Thoracic aorta (tissue), 2 donors: ENCODE data around the gene BEND2. TPM values are rescaled to one million over a fixed set of nuclear protein-coding genes. Genes with fewer than 3 reads are reported as not detected.

Experiments used
- ATAC-seq: fragments of 150-250 bp; one replicate; pipeline ENCODE4 v1.8.0; 2017; ENCODE audit warnings: low read depth; ENCODE audit not compliant: insufficient number of reproducible peaks, low FRiP score
- DNase-seq: peaks from one replicate; pipeline ENCODE4 v3.0.0-alpha.2; 2020; ENCODE audit warnings: low spot score
- H3K27ac ChIP-seq, 2 donors: fragments of 200-600 bp; sonication (generic); 1 replicate in 1 of 2; 2 replicates in 1 of 2; pipeline ENCODE4 v1.5.1; 2016; ENCODE audit warnings: mild to moderate bottlenecking in 2 of 2, moderate library complexity in 2 of 2
- H3K27me3 ChIP-seq: fragments of 200-600 bp; sonication (generic); replicated peaks from 2 replicates; pipeline ENCODE4 v1.6.0; 2016; ENCODE audit warnings: mild to moderate bottlenecking; ENCODE audit not compliant: insufficient read depth
- H3K36me3 ChIP-seq: fragments of 200-600 bp; sonication (generic); one replicate; pipeline ENCODE4 v1.5.1; 2016
- H3K4me1 ChIP-seq, 2 donors: fragments of 200-600 bp; sonication (generic); 1 replicate in 1 of 2; 2 replicates in 1 of 2; pipeline versions ENCODE4 v1.5.1 to v1.6.0; 2016; ENCODE audit warnings: low read depth in 2 of 2, mild to moderate bottlenecking in 1 of 2; ENCODE audit not compliant: control insufficient read depth in 1 of 2
- H3K4me3 ChIP-seq: fragments of 200-600 bp; sonication (generic); 2 replicates; pipeline ENCODE4 v1.5.1; 2016; ENCODE audit warnings: mild to moderate bottlenecking
- H3K9me3 ChIP-seq: fragments of 200-600 bp; sonication (generic); 2 replicates; pipeline ENCODE4 v1.5.1; 2016
- CTCF ChIP-seq: fragments of 200-600 bp; sonication (generic); IDR thresholded peaks from one replicate; pipeline ENCODE4 v1.5.1; 2019; ENCODE audit warnings: antibody characterized with exemption
- total RNA-seq, 2 donors: library from RNA; depleted of rRNA; stranded (reverse); fragments of >200 nt; gene quantifications; one replicate each; pipeline versions ENCODE4 v1.1.0 to v1.2.3, GENCODE V29; 2016

Gene BEND2
- total RNA-seq, 2 donors from 2014 or later, result not detected

DNA sequence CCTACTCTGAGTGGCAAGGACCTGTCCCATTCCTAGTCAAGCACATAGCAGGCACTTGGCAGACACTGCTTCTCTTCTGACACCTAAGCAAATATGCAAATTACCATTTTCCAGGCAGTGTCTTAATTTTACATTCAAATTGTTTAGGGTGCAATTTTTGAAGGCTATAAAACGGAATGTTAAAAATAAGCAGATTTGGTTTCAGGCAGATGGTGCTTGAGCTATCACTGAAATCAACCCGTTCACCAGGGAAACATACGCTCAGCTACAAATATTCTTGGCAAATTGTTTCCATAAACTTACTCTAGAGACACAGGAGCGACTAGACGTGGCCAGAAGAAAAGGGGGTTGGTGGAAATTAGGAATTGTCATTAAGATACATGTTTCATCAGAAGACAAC lies 45.7 kb downstream of the BEND2 start:
- ATAC-seq, result no peak
- no peaks in the 10 kb centered on the region for H3K36me3 ChIP-seq

DNA sequence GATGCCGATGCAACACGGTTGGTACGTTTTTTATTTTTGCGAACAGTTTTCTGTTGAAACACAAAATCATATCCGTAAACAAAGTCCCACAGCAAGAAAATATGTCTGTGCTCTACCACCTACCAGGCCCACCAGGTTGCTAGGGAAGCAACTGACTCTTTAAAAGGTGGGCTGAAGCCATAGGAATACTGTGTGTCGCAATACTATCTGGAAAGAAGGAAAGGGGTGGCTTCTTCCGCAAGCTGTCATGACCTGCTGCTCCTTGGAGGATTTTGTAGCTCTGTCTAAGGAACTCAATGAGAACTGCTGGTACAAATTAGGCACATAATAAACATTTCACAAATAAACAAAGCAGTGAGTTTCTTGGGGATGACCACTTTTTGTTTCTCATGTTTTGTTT lies 46.5 kb downstream of the BEND2 start:
- H3K4me3 ChIP-seq, result no peak overlapping the region
- no peaks in the 10 kb centered on the region for H3K9me3 ChIP-seq
- H3K36me3 ChIP-seq, result no peaks in the 10 kb centered on the region
- no peak for TF ChIP-seq CTCF
- H3K27ac ChIP-seq, result no peak overlapping the region
- no peaks in the 10 kb centered on the region for H3K27me3 ChIP-seq
- DNase-seq (no peak), ATAC-seq (no peak)
- H3K4me1 ChIP-seq, result no peaks in the 10 kb centered on the region

More for the DNA sequence above, 45.7 kb downstream of the BEND2 start:
- Histone ChIP-seq H3K9me3 (no peaks in the 10 kb centered on the region), H3K4me1 (no peaks in the 10 kb centered on the region), H3K27ac (no peak overlapping the region), H3K4me3 (no peak overlapping the region), H3K27me3 (no peaks in the 10 kb centered on the region)
- TF ChIP-seq CTCF, result no peak
- no peak for DNase-seq

DNA sequence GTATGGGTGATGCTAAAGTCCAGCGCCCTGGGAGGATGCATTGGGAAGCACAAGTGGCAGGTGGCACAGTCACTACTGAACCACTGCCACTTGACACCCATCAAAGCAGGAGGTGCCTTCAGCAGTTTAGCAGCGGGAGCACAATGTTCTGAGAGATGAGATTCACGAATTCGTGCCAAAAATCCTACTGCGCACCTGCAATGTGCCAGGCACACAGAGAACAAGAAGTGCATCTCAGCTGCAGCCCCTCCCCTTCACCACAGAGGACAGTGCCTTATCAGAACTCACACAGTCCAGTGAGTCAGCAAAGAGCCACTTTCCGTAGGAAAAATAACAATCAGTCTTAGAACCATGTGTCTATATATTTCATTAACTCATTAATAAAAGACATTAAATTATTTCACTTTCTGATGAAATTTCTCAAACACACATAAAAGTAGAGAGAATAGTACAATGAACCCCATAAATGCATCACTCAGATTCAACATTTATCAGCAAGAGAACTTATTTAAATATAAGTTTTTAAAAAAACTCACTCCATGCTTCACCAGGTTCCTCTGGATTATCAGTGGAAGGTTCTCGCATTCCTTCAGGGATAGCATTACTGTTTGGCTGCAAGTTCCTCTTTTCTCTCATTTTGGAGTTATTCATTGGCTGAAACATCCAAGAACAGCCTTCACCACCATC lies 47.0 kb downstream of the BEND2 start:
- no peak for ATAC-seq
- TF ChIP-seq CTCF, result no peak
- no peaks in the 10 kb centered on the region for H3K36me3 ChIP-seq
- no peaks in the 10 kb centered on the region for H3K27me3 ChIP-seq
- DNase-seq, result no peak
- H3K4me1 ChIP-seq, result no peaks in the 10 kb centered on the region
- no peak overlapping the region for H3K27ac ChIP-seq
- H3K4me3 ChIP-seq, result no peak overlapping the region
- no peaks in the 10 kb centered on the region for H3K9me3 ChIP-seq

DNA sequence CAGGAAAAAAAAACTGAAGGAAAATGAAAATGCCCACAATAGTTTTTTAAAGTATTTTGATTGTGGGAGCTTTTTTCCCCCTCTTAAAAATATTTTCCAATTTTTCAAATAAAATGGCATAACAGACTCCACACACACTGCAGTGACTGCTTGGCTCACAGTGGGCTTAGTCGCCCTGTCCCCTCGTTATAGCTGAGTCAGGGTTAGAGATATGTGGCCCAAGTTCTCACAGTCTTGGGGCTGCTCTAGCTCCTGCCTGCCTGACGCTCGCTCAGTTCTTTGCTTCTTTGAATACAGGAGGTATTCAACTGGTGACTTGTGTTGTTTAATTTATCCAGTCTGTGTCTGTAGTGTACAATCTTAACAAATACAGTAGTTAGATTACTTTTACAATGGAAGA lies 47.7 kb downstream of the BEND2 start:
- no peaks in the 10 kb centered on the region for H3K4me1 ChIP-seq
- H3K4me3 ChIP-seq, result no peak overlapping the region
- no peak overlapping the region for H3K27ac ChIP-seq
- H3K27me3 ChIP-seq, result no peaks in the 10 kb centered on the region
- ATAC-seq, result no peak
- no peaks in the 10 kb centered on the region for H3K36me3 ChIP-seq
- TF ChIP-seq CTCF, result no peak
- no peaks in the 10 kb centered on the region for H3K9me3 ChIP-seq
- DNase-seq, result no peak

GRCh38 chrX:18170910-18171309 lies 49.8 kb downstream of the BEND2 start:
- DNase-seq (no peak), ATAC-seq (no peak)
- Histone ChIP-seq H3K4me1 (no peaks in the 10 kb centered on the region), H3K27me3 (no peaks in the 10 kb centered on the region), H3K4me3 (no peak overlapping the region), H3K36me3 (no peaks in the 10 kb centered on the region), H3K9me3 (no peaks in the 10 kb centered on the region), H3K27ac (no peak overlapping the region)
- TF ChIP-seq CTCF, result no peak
